Right ventricle myocardium inferior (tissue), 1 donor: ENCODE measurements around the gene INTS3. TPM values are rescaled to one million over a fixed set of nuclear protein-coding genes. Genes with fewer than 3 reads are reported as not detected.
"Not testable (repeated sequence)": the region's sequence is repeated elsewhere in the genome, so short reads cannot be mapped to it uniquely, and the experiment has no call there.

ENCODE experiments used
- ATAC-seq: fragments of 200-7000 bp; cut with Tn5 transposase; one replicate; pipeline ENCODE4 v1.9.1; 2020; ENCODE audit warnings: mild to moderate bottlenecking, moderate library complexity
- DNase-seq: peaks from one replicate; pipeline ENCODE4 v3.0.0; 2021; ENCODE audit errors: missing footprints
- intact Hi-C: fragments of 100-400 bp; cut with DNase I; formaldehyde crosslinking; loops from one replicate; pipeline ENCODE4 v1.11.0; 2022
- total RNA-seq: library from RNA; stranded (reverse); fragmentation: NEBNext Ultra II Directional; extraction: Animal tissue kit (Norgen Biotek cat#: 25700); gene quantifications from one replicate; pipeline ENCODE4 v1.2.1, GENCODE V29; 2021
- donor health status: DM: no; HTN: yes; CAD: no; lungs with severe emphysema.

INTS3 gene
- total RNA-seq, 1 donor from 2014 or later: 33.0 TPM

DNA sequence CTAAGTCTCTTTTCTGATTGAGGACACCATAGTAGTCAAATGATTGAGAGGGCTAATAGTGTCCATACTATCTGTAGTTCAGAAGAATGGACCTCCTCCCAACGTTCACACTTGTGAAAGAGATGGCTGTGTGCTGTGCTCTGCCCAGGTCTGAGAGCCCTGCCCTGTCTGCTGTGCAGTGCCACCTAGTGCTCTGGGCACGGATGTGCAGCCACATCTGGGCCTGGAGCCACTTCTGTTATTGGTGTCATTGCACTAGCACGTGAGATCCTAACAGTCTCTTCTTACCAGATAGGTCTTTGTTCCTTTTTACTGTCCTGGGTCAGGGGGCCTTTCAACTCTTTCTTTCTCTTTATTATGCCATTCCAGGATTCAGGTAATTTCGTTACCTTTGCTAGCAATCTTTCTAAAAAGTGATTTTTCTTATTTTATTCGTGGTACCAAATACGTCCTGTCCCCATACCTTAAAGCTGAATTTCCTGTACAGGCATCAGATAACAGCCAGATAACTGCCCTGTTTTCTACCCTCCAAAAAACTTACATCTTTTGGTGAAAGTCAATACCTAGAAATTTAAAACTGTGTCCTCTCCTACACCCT lies 21.7 kb downstream of the INTS3 start:
- intact Hi-C loops: loop anchor here (1.0 to 10.0 kb wide), 3 partner anchors 71 to 239 kb away; partner anchors contain the start of gene NPR1
- peak; percentile 93 for ATAC-seq

DNA sequence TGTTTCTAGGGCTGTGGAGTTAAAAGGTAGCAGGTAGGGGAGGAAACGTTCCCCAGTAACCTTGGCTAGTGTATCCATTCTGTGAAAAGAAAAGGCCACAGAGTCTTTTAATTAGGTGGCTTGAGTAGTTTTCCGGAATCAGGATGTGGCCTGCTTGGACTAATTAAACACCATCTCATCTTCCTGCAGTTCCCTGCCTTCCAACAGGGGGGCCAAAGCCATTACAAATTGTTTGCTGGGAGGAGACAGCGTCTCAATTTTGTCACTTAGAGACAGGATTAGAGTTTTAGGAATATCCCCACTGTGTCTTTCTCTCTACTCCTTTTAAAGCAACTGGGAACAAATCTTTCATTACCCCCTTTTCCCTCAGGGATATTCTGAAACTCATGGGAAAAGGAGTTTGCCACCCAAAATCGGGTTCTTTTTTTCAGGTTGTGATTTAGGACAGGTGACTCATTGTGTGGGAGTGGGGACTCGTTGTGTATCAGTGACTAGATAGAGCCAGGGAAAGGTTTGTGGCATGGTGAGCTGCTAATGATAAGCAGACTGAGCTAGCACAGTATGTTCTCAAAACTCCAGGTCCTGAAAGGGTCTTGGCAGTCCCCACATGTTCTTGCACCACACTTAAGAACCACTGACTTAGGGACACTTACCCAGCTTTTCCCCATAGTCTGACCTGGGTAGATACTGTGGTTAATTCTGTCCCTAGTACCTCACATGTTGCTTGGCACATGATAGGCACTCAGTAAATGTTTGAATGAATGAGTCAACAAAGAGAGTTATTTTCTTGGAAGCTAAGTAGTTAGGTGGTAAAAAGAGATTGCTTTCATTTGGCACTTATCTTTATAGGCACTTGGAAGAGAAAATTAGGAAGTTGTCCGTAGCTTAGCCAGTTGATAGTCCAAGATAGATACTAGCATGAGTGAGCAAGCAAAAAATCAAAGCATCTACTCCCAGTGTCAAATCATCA lies 22.5 kb downstream of the INTS3 start:
- intact Hi-C loops: loop anchor here (10.0 kb wide), 1 partner anchor 176 kb away; no protein-coding TSS in a partner anchor
- ATAC-seq (peak; percentile 52), DNase-seq (no peak)

More for the DNA sequence above, 21.7 kb downstream of the INTS3 start:
- DNase-seq: peak; percentile 93

DNA sequence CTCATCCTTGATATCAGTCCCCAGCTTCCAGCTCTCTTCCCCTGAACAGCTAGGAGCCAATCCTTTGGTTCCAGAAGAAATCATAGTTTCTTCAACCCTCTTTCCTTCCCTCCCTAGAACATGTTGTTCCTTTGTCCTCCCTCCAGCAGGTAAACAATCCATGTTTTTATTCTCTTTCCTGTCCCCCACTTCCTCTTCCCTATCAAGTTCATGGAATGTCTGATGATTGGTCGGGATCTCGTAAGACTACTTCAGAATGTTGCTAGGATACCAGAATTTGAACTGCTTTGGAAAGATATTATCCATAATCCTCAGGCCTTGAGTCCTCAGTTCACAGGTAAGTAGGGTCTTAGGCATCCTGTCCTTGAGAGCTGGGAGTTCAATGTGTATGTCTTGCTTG lies 24.2 kb downstream of the INTS3 start:
- intact Hi-C loops: loop anchor here (10.0 kb wide), 1 partner anchor 177 kb away; no protein-coding TSS in a partner anchor
- ATAC-seq: no peak

DNA sequence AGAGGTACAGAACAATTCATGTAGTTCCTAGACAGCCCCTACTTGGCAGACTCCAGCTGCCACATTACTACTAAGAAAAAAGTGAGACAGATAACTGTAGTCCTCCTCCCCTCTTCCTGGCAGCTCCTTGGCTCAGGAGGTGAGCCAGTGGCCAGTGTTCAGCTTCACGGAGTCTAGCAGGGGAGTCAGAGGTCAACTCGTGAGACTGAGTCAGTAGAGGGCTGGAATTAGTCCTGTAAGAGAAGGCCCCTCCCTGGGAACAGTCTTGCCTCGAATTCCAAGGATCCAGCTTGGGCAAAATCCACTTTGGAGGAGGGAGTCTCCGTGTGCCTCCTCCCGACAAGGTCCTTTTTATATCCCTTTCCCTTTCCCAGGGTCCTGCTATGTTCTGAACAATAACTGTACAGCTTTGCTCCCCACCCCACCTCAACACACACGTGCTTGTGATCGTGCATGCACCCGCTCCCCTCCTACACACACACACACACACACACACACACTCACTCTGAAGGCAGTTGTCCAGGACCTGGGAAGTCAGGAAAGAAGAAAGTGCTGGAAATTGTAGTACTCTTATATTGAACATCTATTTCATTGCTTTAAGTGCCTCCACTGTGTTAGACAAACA lies 24.8 kb downstream of the INTS3 start:
- ATAC-seq (no peak), DNase-seq (no peak)
- intact Hi-C loops: loop anchor here (10.0 kb wide), 1 partner anchor 178 kb away; no protein-coding TSS in a partner anchor

More for the DNA sequence above, 24.2 kb downstream of the INTS3 start:
- DNase-seq: no peak

DNA sequence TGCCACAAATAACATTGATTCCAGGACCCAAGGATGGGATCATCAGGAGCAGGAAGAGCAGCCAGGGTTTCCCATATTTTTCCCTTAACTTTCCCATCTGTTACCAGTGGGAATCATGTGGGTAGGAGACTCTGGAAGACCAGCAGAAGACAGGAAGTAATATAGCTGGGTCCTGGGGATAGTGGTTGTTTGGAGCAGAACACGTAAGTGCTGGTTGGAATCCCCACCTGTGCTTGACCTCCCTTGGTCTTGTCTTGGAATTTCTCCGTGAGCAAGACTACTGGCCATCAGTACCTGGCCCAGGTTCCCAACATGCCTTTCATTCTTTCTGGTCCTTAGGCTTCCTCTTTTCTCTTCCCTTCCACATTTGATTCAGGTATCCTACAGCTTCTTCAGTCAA lies 26.4 kb downstream of the INTS3 start:
- no peak for ATAC-seq
- no peak for DNase-seq
- intact Hi-C loops: loop anchor here (10.0 kb wide), 1 partner anchor 179 kb away; no protein-coding TSS in a partner anchor

DNA sequence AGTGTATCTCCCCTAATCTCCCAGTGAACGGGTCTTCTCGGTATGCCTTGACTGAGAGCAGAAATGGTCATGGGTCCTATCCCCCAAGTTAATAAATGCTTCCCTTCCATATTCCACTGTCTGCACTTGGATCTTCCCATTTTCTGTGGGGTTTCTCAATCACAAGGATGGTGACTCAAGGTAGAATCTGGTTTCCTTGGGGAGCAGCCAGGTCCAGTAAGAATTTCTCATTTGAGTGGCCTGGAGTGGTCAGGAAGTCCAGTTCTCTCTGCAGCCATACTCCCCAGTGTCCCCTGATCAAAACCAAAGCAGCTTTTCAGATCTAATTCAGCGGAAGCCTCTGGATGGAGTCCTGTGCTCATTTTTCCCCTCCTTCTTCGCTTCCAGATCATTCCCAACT lies 32.6 kb downstream of the INTS3 start:
- DNase-seq (no peak), ATAC-seq (no peak)
- intact Hi-C loops: no loop called here

DNA sequence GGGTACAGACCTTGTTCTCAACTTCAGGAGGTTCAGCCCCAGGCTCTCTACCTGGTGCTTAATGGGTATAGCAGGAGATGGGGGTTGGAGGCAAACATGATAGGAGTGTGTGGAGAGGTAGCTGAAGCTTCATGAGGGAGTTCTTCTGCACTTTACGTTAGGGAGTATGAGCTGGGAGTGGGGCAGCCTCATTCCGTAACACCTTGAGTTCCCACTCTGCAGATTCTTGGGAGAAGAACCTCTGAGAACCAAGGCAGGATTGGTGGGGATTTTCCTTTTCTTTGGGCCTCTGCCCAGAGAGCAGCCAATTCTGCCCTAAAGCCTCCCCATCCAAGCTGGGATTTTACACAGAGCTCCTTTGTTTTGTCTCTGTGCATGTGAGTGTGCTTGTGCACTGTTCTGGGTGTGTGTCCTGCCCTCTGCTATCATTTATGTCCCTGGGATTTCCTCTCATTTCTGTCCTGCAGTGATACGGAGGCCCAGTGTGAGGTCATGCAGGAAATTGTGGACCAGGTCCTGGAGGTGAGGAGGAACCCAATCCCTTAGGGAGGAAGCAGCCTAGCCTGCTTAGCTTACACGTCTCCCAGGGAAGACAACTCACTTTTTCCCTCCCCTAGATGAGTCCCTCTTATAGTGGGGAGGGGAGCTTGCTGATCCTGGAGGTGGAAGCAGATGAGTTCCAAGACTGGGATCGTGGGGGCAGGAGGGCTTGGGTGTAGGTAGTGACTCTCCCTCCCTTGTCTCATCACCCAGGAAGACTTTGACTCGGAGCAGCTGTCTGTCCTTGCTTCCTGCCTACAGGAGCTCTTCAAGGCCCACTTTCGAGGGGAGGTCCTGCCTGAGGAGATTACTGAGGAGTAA lies 35.7 kb downstream of the INTS3 start:
- ATAC-seq (peak; percentile 72), DNase-seq (no peak)
- intact Hi-C loops: no loop called here

DNA sequence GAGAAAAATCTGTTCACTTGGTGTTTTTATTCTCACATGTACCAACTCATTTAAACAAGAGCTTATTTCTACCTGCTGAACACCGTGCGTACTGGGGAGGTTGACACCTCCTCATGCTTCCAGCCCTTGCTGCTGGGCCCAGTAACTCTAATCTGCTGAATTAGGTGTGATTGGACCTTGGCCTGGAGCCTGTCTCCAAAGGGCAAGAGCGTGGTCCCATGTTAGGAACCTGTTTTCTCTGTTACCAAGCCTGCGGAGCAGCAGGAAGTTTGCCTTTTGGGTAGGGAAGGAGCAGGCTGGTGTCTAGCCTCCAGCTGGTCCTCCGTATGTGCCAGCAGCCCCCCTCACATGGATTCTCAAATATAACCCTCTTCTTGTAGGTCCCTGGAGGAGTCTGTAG lies 36.5 kb downstream of the INTS3 start:
- intact Hi-C loops: no loop called here
- DNase-seq: no peak
- no peak for ATAC-seq

DNA sequence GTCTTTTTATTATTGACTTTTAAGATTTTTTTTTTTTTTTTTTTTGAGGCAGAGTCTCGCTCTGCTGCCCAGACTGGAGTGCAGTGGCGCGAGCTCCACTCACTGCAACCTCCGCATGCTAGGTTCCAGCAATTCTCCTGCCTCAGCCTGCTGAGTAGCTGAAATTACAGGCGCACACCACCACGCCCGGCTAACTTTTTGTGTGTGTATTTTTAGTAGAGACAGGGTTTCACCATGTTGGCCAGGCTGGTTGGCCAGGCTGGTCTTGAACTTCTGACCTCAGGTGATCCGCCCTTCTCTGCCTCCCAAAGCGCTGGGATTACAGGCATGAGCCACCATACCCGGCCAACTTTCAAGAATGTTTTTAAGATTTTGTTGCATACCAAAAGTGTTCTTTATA lies 38.8 kb downstream of the INTS3 start:
- intact Hi-C loops, DNase-seq, ATAC-seq: not testable (repeated sequence)

DNA sequence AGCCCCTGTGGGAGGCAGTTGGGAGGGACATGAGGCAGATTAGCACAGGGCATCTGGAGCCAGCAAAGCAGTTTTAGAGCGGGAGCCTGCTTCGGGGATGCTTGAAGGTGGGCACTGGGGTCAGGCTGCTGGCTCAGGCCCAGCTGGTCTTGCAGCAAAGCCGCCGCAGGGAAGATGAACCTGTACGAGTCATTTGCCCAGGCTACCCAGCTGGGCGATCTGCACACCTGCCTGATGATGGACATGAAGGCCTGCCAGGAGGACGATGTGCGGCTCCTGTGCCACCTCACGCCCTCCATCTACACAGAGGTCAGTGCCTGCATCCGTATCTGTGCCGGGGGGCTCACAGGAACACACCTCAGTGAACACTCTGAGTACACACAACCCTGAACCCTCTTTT lies 39.7 kb downstream of the INTS3 start:
- DNase-seq: no peak
- intact Hi-C loops: no loop called here
- ATAC-seq: no peak

DNA sequence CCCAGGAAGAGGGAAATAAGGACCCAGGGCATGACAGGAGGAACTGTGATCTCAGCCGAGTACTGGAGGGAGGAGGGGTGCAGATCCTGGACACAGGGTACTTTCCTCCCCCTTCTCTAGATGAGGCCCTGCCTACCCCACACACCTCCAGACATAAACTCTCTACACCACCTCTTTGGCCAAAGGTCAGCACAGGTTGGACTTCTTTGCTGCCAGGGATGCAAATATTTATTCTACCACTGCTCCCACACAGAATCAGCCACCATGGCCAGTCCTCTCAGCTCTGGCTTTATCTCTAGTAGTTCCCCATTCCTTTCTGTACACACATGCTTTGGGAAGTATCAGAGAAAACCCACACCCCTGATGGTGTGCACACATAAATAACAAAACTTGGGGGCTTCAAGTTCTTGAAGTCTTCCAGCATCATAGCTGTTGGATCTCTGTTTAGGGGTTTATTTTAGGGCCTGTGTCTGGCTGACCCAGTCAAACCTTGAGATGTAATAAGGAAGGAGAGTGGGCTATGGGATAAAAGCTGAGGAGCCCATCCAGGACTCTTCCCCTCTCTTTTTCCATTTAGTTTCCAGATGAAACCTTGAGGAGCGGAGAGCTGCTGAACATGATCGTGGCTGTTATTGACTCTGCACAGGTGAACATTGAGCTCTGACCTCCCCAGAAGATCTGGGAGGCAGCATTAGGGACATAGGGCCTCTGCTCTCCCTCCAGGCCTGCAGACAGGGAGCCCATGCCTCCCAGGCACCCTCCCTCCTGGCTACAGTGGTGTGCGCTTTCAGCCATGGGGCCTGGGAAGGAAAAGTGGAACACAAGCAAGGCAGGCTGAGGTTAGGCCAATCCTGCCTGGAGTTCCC lies 40.7 kb downstream of the INTS3 start:
- intact Hi-C loops: no loop called here
- DNase-seq (no peak), ATAC-seq (no peak)

DNA sequence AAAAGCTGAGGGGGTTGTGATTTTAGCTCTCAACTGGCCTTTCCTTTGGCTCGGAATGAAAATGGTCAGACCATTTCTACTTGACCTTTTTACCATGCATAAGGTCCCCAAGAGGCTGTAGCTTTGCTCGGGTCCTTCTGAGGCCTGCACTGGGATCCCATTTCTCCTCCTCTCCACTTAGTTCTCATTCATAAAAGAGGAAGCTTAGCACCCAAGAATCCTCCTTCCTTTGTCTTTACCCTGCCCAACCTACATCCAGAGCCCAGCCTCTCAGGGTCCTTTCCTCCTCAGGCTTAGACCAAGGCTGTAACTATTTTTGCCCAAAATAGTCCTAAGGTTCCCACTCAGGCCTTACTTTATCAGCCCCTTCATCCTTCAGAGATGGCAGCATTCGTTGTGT lies 41.4 kb downstream of the INTS3 start:
- DNase-seq (no peak), ATAC-seq (no peak)
- intact Hi-C loops: no loop called here

DNA sequence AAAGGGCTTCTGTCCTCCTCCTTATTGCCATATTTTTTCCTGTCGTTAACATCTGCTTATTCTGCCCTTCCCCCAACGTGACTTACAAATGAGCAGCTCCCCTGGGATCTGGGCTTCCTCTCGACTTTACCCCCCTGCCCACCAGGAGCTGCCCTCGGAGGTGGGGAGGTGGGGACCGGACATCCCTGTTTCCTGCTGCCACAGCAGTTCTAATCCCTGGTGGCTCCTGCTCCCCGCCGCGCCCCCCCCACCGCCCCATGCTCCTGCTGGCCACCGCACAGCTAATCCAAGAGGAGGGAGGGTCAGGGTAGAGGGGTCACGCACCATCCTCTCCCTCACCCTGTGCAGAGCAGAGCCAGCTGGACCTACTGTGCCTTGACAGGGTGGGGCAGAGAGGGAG lies 42.9 kb downstream of the INTS3 start:
- intact Hi-C loops: loop anchor here (10.0 kb wide), 1 partner anchor 416 kb away; the partner anchor contains the start of gene S100A9
- DNase-seq (no peak), ATAC-seq (no peak)

DNA sequence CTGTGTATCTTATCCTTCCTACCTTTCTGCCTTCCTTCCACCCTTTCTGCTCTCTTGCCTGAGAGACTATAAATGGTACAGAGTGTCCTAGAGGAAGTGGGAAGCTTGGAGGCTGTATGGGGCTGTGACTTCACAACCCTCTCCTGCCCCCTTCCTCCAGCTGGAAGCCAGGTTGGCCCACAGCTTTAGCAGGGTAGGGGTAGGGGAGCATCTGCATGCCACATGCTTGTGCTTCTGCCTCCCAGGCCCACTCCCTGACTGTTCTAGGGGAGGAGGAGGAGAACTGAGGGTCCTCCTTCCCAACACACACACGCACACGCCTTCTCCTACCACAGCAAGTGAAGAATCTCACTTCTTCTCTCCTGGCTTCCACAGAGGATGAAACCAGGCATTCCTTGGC lies 43.4 kb downstream of the INTS3 start:
- DNase-seq (no peak), ATAC-seq (no peak)
- intact Hi-C loops: loop anchor here (10.0 kb wide), 1 partner anchor 416 kb away; the partner anchor contains the start of gene S100A9

DNA sequence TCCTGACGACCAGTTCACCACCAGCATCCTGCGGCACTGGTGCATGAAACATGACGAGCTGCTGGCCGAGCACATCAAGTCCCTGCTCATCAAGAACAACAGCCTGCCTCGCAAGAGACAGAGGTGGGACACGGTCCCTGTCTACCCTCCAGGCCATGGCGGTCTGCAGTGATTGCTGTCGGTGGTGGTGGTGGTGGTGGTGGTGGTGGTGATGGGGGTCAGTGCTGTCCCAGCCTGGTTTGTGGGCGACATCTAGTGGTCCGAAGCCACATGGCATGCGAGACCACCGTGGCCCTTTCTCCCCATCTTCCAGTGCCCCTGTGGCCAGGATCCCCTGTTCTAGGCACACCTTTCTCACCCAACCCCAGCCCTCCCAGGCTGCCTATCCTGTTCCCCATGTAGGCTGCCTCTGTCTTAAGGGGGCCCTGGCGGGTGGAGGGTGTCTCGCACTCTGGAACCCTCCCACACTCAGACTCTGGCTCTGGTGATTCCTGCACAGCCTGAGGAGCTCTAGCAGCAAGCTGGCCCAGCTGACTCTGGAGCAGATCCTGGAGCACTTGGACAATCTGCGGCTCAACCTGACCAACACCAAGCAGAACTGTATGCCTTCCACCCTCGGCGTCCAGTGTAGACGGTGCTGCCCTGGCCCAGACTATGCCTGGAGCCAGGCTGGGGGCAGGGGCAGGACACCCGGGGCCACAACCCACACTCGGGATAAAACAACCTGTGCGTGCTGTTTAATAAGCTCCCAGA lies 44.2 kb downstream of the INTS3 start:
- intact Hi-C loops: loop anchor here (2.0 to 10.0 kb wide), 2 partner anchors 93 to 417 kb away; partner anchors contain the start of genes NPR1 and S100A9
- ATAC-seq (no peak), DNase-seq (peak; percentile 53)

DNA sequence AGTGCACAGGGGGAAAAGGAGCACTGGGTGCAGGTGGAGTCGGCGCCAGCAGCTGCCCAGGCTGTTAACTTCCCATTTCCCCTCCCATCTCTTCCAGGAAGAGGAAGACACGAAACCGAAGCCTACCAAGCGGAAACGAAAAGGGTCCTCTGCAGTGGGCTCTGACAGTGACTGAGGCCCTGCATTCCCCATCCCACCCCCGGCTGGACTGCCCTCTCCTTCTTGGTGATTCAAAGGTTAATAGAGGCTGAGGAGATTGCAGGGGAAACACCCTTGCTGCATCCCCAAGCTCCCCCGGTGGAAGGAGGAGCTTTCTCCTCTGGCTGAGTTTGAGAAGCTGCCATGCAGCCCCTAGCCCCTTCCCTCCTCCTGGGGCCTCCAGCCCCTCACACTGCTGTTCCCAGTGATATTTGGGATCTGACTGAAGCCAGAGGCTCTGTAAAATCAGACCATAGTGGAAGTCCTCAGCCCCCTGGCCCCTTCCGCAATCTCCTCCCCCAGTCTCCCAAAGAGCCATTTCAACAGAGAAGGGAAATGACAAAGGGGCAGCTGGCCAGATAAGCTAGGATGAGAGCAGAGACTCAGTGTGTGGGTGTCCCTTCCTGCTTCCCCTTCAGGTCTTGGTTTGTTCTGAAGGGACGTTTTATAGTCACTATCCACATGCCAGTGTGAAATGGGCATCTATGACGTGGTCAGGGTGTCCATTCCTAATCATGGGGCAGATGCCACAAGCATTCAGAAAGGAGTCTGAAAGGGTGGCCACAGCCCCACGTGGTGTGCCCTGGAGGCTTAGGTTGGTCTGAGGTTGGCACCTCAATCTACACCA lies 45.5 kb downstream of the INTS3 start:
- intact Hi-C loops: loop anchor here (2.0 to 10.0 kb wide), 2 partner anchors 95 to 419 kb away; partner anchors contain the start of genes NPR1 and S100A9
- DNase-seq: peak; percentile 61
- ATAC-seq: no peak
